HL-60 (cell line): ENCODE data around the gene SEPTIN11.

Experiments
- DNase-seq, 2 experiments: peaks; one replicate each; pipeline ENCODE4 v3.0.0-alpha.2; 2010 to 2020; ENCODE audit warnings: low read depth in 1 of 2, low spot score in 1 of 2
- H3K27ac ChIP-seq: fragments of 250-450 bp; sonication (Bioruptor Pico); replicated peaks from 2 replicates; pipeline ENCODE4 v1.5.1; 2020; ENCODE audit warnings: mild to moderate bottlenecking, moderate library complexity
- H3K27me3 ChIP-seq: fragments of 250-450 bp; sonication (Bioruptor Pico); 2 replicates; pipeline ENCODE4 v1.5.1; 2021; ENCODE audit warnings: mild to moderate bottlenecking, moderate library complexity; ENCODE audit not compliant: insufficient read depth, poor library complexity, severe bottlenecking
- H3K4me3 ChIP-seq: replicated peaks from 2 replicates; pipeline ENCODE4 v1.5.1; 2011; ENCODE audit warnings: mild to moderate bottlenecking, control low read depth, low read length; ENCODE audit not compliant: insufficient read depth
- CTCF ChIP-seq: IDR thresholded peaks from one replicate; pipeline ENCODE4 v1.5.1; 2011; ENCODE audit warnings: low read length, control low read depth, inconsistent platforms; ENCODE audit not compliant: insufficient read depth
- GABPA ChIP-seq: IDR thresholded peaks from 2 replicates; pipeline ENCODE4 v1.6.1; 2012; ENCODE audit warnings: low read depth
- POLR2AphosphoS5 ChIP-seq: IDR thresholded peaks from 2 replicates; pipeline ENCODE4 v1.6.1; 2012; ENCODE audit warnings: low read depth
- REST ChIP-seq: IDR thresholded peaks from 2 replicates; pipeline ENCODE4 v1.6.1; 2012; ENCODE audit warnings: low read depth; ENCODE audit not compliant: insufficient replicate concordance
- SPI1 ChIP-seq: IDR thresholded peaks from 2 replicates; pipeline ENCODE4 v1.6.1; 2012; ENCODE audit warnings: low read depth, mild to moderate bottlenecking, borderline replicate concordance

SEPTIN11 gene

GRCh38 chr4:76979236-76979635 lies 29.7 kb downstream of the SEPTIN11 start:
- TF ChIP-seq CTCF: no peak
- no peak for TF ChIP-seq POLR2AphosphoS5
- TF ChIP-seq GABPA: no peak
- TF ChIP-seq REST: no peak
- TF ChIP-seq SPI1: no peak
- DNase-seq: no peak
- Histone ChIP-seq H3K4me3 (no peak overlapping the region), H3K27me3 (no peaks in the 10 kb centered on the region), H3K27ac (no peak overlapping the region)

- H3K27me3 ChIP-seq: no peaks in the 10 kb centered on the region
- TF ChIP-seq GABPA (no peak), REST (no peak), CTCF (no peak)
- no peak overlapping the region for H3K4me3 ChIP-seq
- no peak overlapping the region for H3K27ac ChIP-seq
- DNase-seq: no peak
Measured at GRCh38 chr4:76980261-76980660, 30.7 kb downstream of the SEPTIN11 start.

GRCh38 chr4:76981644-76982043 lies 32.1 kb downstream of the SEPTIN11 start:
- no peak for DNase-seq
- Histone ChIP-seq H3K4me3 (no peak overlapping the region), H3K27ac (no peak overlapping the region), H3K27me3 (no peaks in the 10 kb centered on the region)
- no peak for TF ChIP-seq CTCF
- no peak for TF ChIP-seq GABPA
- no peak for TF ChIP-seq POLR2AphosphoS5
- no peak for TF ChIP-seq REST
